GM12873 (cell line): Measurements from ENCODE around the gene RAX.

Experiments used
- TF ChIP-seq, protein P1 (sequence below): IDR thresholded peaks from 2 replicates; pipeline ENCODE4 v1.5.1; 2012; ENCODE audit warnings: low read depth, mild to moderate bottlenecking, moderate library complexity, low read length, control low read depth; ENCODE audit not compliant: insufficient read depth; ENCODE audit errors: missing control alignments

Gene RAX

DNA sequence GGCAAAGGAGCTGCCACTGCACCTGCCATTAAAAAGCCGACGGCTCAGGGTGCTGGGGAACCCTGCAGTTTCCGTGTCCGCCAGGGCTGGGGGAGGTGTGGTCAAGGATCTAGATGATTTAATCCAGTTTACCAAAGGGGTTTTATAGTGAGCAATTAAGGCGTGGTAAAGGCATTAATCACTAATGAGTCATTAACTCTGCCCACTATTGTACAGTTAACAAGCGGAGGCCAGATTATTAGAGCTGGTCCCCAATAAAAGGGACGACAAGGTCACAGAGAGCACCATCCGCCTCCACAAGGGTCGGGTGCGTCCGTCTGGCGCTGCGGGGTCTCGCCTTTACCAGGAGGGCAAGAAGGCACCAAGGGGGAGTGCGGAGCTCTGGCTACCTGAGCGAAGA, 9.6 kb downstream of the RAX start:
- TF ChIP-seq, protein P1, sequence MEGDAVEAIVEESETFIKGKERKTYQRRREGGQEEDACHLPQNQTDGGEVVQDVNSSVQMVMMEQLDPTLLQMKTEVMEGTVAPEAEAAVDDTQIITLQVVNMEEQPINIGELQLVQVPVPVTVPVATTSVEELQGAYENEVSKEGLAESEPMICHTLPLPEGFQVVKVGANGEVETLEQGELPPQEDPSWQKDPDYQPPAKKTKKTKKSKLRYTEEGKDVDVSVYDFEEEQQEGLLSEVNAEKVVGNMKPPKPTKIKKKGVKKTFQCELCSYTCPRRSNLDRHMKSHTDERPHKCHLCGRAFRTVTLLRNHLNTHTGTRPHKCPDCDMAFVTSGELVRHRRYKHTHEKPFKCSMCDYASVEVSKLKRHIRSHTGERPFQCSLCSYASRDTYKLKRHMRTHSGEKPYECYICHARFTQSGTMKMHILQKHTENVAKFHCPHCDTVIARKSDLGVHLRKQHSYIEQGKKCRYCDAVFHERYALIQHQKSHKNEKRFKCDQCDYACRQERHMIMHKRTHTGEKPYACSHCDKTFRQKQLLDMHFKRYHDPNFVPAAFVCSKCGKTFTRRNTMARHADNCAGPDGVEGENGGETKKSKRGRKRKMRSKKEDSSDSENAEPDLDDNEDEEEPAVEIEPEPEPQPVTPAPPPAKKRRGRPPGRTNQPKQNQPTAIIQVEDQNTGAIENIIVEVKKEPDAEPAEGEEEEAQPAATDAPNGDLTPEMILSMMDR, result no peak

DNA sequence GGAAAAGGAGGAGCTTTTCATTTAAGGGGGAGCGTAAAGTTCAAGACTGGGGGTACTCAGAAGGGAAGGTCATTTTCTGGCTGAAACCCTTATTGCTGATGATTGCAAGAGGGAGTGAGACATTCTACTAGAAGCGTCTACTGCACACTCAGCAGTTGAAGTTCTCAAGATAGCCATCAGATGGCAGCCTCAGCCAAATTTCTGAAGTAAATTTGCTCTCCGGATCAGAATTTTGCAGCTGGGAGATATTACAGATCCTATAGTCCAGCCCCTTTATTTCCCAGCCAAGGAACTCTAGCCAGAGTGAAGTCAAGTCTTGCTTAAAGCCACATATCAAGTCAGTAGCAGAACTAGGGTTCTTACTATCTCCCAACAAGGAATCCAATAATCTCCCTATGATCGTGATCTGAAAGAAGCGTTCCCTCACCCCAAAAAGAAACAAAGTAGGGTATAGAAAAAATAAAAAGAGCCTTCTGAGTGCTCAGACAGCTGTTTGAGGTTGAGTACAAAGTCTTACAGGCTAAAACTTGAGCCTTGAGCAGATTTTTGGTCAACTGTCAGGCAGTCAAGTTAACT, 24.0 kb downstream of the RAX start:
- TF ChIP-seq, protein P1, result peak; percentile 80

- TF ChIP-seq, protein P1, result no peak
These were observed 26.5 kb downstream of the RAX start for GRCh38 chr18:59246796-59247195.

DNA sequence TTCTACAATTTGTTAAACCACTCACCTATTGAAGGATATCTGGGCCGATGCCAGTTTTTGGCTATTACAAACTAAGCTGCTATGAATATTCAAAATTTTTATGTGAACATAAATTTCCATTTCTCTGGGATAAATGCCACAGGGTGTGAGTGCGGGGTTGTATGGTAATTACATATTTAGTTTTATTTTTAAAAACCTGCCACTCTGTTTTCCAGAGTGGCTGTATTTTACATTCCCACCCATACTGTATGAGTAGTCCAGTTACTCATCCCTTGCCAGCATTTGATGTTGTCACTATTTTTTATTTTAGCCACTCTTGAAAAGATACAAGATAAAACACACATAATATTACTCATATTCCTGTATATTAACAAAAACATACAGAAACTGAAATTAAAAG, 30.3 kb downstream of the RAX start:
- TF ChIP-seq, protein P1, result no peak

DNA sequence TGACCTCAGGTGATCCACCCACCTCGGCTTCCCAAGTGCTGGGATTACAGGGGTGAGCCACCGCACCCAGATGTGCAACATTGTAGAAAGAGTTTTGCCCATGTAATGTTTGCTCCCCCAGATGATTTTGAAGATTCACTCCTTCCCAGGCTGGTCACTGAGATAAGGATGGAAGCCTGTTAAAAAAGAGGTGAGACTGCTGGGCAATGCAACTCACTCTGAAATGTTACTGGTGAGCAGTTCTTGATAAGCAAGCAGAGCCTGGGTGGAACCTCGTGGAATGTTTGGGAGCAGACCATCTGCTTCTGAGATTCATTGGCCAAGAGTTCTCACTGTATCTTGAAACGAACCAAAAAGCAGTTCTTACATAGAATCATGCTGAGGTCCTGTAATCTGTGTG, 33.6 kb downstream of the RAX start:
- TF ChIP-seq, protein P1, result no peak

- TF ChIP-seq, protein P1, result no peak
These were observed 34.9 kb downstream of the RAX start for GRCh38 chr18:59238385-59238784.

DNA sequence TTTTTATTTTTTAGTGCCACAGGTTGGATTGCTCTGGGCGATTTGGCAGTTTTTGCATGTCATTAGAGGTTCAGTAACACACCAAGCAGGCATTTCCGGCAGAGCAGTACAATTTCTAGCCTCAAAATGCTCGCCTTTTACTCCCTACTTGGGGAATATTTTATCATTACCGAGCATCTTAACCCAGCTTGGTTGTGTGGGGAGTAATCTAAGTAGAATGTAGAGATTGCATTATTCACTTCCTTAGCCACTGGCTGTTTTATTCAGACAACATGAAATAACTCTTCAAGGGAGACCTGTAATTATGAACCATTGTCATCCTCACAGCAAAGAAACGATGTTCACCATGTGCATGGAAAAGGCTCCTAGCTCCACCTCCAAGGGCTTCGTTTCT, 40.2 kb downstream of the RAX start:
- TF ChIP-seq, protein P1, result no peak
